OCI-LY3 (cell line): Measurements from ENCODE around the gene STK4.

Experiments
- H2AFZ ChIP-seq: fragments of 200-600, 300-600 bp; shearing (Covaris generic); 2 replicates; pipeline ENCODE4 v1.6.0; 2014; ENCODE audit warnings: antibody characterized with exemption, low read depth, low read length
- H3K27ac ChIP-seq: fragments of 200-600, 300-600 bp; sonication (generic); 2 replicates; pipeline ENCODE4 v1.5.1; 2014; ENCODE audit warnings: mild to moderate bottlenecking, low read length, moderate library complexity, mixed read lengths
- H3K27me3 ChIP-seq: fragments of 200-600, 300-600 bp; sonication (generic); 2 replicates; pipeline ENCODE4 v1.6.1; 2014; ENCODE audit warnings: low read depth, low read length, mixed read lengths
- H3K36me3 ChIP-seq: fragments of 200-600, 300-600 bp; sonication (generic); replicated peaks from 2 replicates; pipeline ENCODE3; 2014; ENCODE audit warnings: low read depth, low read length, mixed read lengths
- H3K4me1 ChIP-seq: fragments of 300-600, 200-600 bp; sonication (generic); 2 replicates; pipeline ENCODE4 v1.6.1; 2014; ENCODE audit warnings: low read length, mixed read lengths
- H3K4me2 ChIP-seq: fragments of 200-600, 300-600 bp; sonication (generic); 2 replicates; pipeline ENCODE4 v1.6.1; 2014; ENCODE audit warnings: low read length, mixed read lengths
- H3K4me3 ChIP-seq: fragments of 300-600, 200-600 bp; sonication (generic); 2 replicates; pipeline ENCODE4 v1.5.1; 2014; ENCODE audit warnings: antibody characterized with exemption, mild to moderate bottlenecking, low read length, moderate library complexity
- H3K79me2 ChIP-seq: fragments of 300-600, 200-600 bp; shearing (Covaris generic); 2 replicates; pipeline ENCODE4 v1.6.1; 2014; ENCODE audit warnings: mild to moderate bottlenecking, low read length, mixed read lengths
- H3K9ac ChIP-seq: fragments of 300-600, 200-600 bp; shearing (Covaris generic); 2 replicates; pipeline ENCODE4 v1.6.0; 2014; ENCODE audit warnings: mild to moderate bottlenecking, low read length, moderate library complexity
- H3K9me3 ChIP-seq: fragments of 200-600, 300-600 bp; shearing (Covaris generic); 2 replicates; pipeline ENCODE4 v1.6.1; 2014; ENCODE audit warnings: low read length, mixed read lengths; ENCODE audit not compliant: insufficient read depth
- H4K20me1 ChIP-seq: fragments of 200-600, 300-600 bp; sonication (generic); 2 replicates; pipeline ENCODE4 v1.6.1; 2016; ENCODE audit warnings: low read length, mixed read lengths; ENCODE audit not compliant: insufficient read depth
- EZH2phosphoT487 ChIP-seq: fragments of 200-600 bp; shearing (Covaris generic); IDR thresholded peaks from 2 replicates; pipeline ENCODE4 v1.6.1; 2018; ENCODE audit warnings: antibody characterized with exemption, mixed run types, low read depth
- TF ChIP-seq, protein P1 (sequence below): fragments of 200-600, 300-600 bp; sonication (generic); IDR thresholded peaks from 2 replicates; pipeline ENCODE4 v1.5.1; 2014; ENCODE audit warnings: antibody characterized with exemption, low read length, low read depth

The STK4 gene

GRCh38 chr20:45110301-45110700 lies 144.0 kb downstream of the STK4 start:
- H3K4me3 ChIP-seq, result no peak overlapping the region
- H3K9ac ChIP-seq, result no peak overlapping the region
- no peak overlapping the region for H2AFZ ChIP-seq
- H3K27me3 ChIP-seq, result no peaks in the 10 kb centered on the region
- H3K9me3 ChIP-seq, result no peaks in the 10 kb centered on the region
- no peaks in the 10 kb centered on the region for H4K20me1 ChIP-seq
- H3K79me2 ChIP-seq, result no peaks in the 10 kb centered on the region
- TF ChIP-seq, protein P1, sequence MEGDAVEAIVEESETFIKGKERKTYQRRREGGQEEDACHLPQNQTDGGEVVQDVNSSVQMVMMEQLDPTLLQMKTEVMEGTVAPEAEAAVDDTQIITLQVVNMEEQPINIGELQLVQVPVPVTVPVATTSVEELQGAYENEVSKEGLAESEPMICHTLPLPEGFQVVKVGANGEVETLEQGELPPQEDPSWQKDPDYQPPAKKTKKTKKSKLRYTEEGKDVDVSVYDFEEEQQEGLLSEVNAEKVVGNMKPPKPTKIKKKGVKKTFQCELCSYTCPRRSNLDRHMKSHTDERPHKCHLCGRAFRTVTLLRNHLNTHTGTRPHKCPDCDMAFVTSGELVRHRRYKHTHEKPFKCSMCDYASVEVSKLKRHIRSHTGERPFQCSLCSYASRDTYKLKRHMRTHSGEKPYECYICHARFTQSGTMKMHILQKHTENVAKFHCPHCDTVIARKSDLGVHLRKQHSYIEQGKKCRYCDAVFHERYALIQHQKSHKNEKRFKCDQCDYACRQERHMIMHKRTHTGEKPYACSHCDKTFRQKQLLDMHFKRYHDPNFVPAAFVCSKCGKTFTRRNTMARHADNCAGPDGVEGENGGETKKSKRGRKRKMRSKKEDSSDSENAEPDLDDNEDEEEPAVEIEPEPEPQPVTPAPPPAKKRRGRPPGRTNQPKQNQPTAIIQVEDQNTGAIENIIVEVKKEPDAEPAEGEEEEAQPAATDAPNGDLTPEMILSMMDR, result no peak
- TF ChIP-seq EZH2phosphoT487, result no peak
- no peaks in the 10 kb centered on the region for H3K36me3 ChIP-seq
- H3K4me2 ChIP-seq, result no peak overlapping the region
- H3K27ac ChIP-seq, result no peak overlapping the region
- peaks cover 6% of the 10 kb centered on the region for H3K4me1 ChIP-seq

GRCh38 chr20:45111285-45111684 lies 145.0 kb downstream of the STK4 start:
- no peak overlapping the region for H3K4me2 ChIP-seq
- TF ChIP-seq, protein P1, result no peak
- no peak for TF ChIP-seq EZH2phosphoT487
- H3K27me3 ChIP-seq, result no peaks in the 10 kb centered on the region
- H4K20me1 ChIP-seq, result no peaks in the 10 kb centered on the region
- H3K4me1 ChIP-seq, result peaks cover 10% of the 10 kb centered on the region
- H3K9ac ChIP-seq, result no peak overlapping the region
- no peaks in the 10 kb centered on the region for H3K36me3 ChIP-seq
- no peaks in the 10 kb centered on the region for H3K79me2 ChIP-seq
- no peaks in the 10 kb centered on the region for H3K9me3 ChIP-seq
- H2AFZ ChIP-seq, result no peak overlapping the region
- H3K4me3 ChIP-seq, result no peak overlapping the region
- H3K27ac ChIP-seq, result no peak overlapping the region

DNA sequence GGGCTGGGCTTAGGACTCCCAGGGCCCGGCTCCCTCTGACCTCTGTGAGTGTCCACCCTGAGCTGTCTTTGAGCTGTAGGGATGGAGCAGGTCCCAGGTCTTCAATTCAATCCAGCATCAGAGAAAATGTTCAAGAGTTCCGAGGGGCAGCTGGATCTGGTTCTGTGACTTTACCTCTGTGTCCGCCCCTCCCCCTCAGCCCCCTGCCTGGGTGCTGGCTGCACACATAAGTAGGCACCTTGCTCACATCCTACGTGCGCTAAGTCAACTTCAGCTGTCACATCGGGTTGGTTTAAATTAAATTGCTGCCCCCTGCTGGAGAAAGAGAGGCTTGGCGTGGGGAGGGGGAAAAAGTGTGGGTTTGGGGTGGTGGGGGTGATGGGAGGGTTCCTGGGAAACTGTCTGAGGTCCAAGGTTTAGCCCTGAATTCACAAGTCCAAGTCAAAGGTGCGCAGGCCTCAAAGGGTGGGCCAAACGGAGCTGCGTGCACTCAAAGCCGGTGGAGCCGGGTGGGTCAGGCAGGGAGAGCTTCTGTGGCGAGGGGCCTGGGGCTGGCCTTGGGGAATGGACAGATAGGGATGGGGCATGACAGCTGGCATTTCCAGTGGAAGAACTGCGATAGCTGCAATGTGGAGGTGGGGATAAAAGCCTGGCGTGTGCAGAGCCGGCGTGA lies 145.6 kb downstream of the STK4 start:
- Histone ChIP-seq H3K9me3 (no peaks in the 10 kb centered on the region), H2AFZ (no peak overlapping the region), H3K4me1 (peaks cover 10% of the 10 kb centered on the region), H3K36me3 (no peaks in the 10 kb centered on the region), H3K79me2 (no peaks in the 10 kb centered on the region), H3K4me3 (no peak overlapping the region), H3K27ac (no peak overlapping the region), H3K9ac (no peak overlapping the region), H4K20me1 (no peaks in the 10 kb centered on the region), H3K27me3 (no peaks in the 10 kb centered on the region), H3K4me2 (no peak overlapping the region)
- TF ChIP-seq, protein P1, result peak; percentile 95
- TF ChIP-seq EZH2phosphoT487, result no peak

- H3K79me2 ChIP-seq, result no peaks in the 10 kb centered on the region
- no peaks in the 10 kb centered on the region for H4K20me1 ChIP-seq
- H2AFZ ChIP-seq, result no peak overlapping the region
- H3K9me3 ChIP-seq, result no peaks in the 10 kb centered on the region
- TF ChIP-seq, protein P1, result no peak
- no peak for TF ChIP-seq EZH2phosphoT487
- no peaks in the 10 kb centered on the region for H3K27me3 ChIP-seq
- no peaks in the 10 kb centered on the region for H3K36me3 ChIP-seq
- H3K9ac ChIP-seq, result no peak overlapping the region
- H3K4me2 ChIP-seq, result no peak overlapping the region
- no peak overlapping the region for H3K4me3 ChIP-seq
- no peak overlapping the region for H3K27ac ChIP-seq
- H3K4me1 ChIP-seq, result peaks cover 10% of the 10 kb centered on the region
These were observed 146.4 kb downstream of the STK4 start for GRCh38 chr20:45112754-45113153.
